ENCODE data around the gene COX7A2L. TPM values are rescaled to one million over a fixed set of nuclear protein-coding genes. Genes with fewer than 3 reads are reported as not detected.
"Not testable (repeated sequence)": the region's sequence is repeated elsewhere in the genome, so short reads cannot be mapped to it uniquely, and the experiment has no call there.

The COX7A2L gene
- total and polyA plus RNA-seq, 9 donors = 130 to 294 (median 165) TPM

- Histone ChIP-seq H3K36me3 (no peaks in the 10 kb centered on the region), H3K27me3 (no peaks in the 10 kb centered on the region), H3K27ac (no peak overlapping the region), H3K9me3 (no peaks in the 10 kb centered on the region), H3K4me3 (no peak overlapping the region), H3K4me1 (ENCODE audit: insufficient read depth) (peaks cover 4% of the 10 kb centered on the region)
- DNase-seq = no peak
- WGBS, 3 donors = 80 to 86% (median 85%) methylated on average over 7 of the region's 7 CpGs
- TF ChIP-seq POLR2A (IDR thresholded peaks at IDR 0.05) (no peak), EP300 (IDR thresholded peaks at IDR 0.05) (no peak)
- TF ChIP-seq, protein P1, sequence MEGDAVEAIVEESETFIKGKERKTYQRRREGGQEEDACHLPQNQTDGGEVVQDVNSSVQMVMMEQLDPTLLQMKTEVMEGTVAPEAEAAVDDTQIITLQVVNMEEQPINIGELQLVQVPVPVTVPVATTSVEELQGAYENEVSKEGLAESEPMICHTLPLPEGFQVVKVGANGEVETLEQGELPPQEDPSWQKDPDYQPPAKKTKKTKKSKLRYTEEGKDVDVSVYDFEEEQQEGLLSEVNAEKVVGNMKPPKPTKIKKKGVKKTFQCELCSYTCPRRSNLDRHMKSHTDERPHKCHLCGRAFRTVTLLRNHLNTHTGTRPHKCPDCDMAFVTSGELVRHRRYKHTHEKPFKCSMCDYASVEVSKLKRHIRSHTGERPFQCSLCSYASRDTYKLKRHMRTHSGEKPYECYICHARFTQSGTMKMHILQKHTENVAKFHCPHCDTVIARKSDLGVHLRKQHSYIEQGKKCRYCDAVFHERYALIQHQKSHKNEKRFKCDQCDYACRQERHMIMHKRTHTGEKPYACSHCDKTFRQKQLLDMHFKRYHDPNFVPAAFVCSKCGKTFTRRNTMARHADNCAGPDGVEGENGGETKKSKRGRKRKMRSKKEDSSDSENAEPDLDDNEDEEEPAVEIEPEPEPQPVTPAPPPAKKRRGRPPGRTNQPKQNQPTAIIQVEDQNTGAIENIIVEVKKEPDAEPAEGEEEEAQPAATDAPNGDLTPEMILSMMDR (IDR thresholded peaks at IDR 0.05) = no peak
- intact Hi-C loops (cut with DNase I) = no loop called here
Observed at GRCh38 chr2:42385225-42385624, 24.2 kb upstream of the COX7A2L start.

GRCh38 chr2:42383855-42384530 lies 23.0 kb upstream of the COX7A2L start:
- DNase-seq = no peak
- no peaks in the 10 kb centered on the region for H3K9me3 ChIP-seq
- no peak overlapping the region for H3K4me3 ChIP-seq
- no peak overlapping the region for H3K27ac ChIP-seq
- peaks cover 4% of the 10 kb centered on the region for H3K4me1 ChIP-seq (ENCODE audit: insufficient read depth)
- TF ChIP-seq POLR2A (IDR thresholded peaks at IDR 0.05) (no peak), EP300 (IDR thresholded peaks at IDR 0.05) (no peak)
- TF ChIP-seq, protein P1 (IDR thresholded peaks at IDR 0.05) = no peak
- WGBS, 3 donors = 67 to 82% (median 81%) methylated on average over 11 of the region's 11 CpGs
- H3K27me3 ChIP-seq = no peaks in the 10 kb centered on the region
- H3K36me3 ChIP-seq = no peaks in the 10 kb centered on the region
- intact Hi-C loops (cut with DNase I) = no loop called here

- WGBS, 3 donors = 86 to 93% (median 90%) methylated on average over 4 of the region's 4 CpGs
- no peak for DNase-seq
- no peaks in the 10 kb centered on the region for H3K9me3 ChIP-seq
- intact Hi-C loops (cut with DNase I) = no loop called here
- no peaks in the 10 kb centered on the region for H3K27me3 ChIP-seq
- no peaks in the 10 kb centered on the region for H3K36me3 ChIP-seq
- no peak overlapping the region for H3K27ac ChIP-seq
- TF ChIP-seq POLR2A (IDR thresholded peaks at IDR 0.05) (no peak), EP300 (IDR thresholded peaks at IDR 0.05) (no peak)
- H3K4me3 ChIP-seq = no peak overlapping the region
- peaks cover 4% of the 10 kb centered on the region for H3K4me1 ChIP-seq (ENCODE audit: insufficient read depth)
Observed at GRCh38 chr2:42382144-42382543, 21.1 kb upstream of the COX7A2L start.

DNA sequence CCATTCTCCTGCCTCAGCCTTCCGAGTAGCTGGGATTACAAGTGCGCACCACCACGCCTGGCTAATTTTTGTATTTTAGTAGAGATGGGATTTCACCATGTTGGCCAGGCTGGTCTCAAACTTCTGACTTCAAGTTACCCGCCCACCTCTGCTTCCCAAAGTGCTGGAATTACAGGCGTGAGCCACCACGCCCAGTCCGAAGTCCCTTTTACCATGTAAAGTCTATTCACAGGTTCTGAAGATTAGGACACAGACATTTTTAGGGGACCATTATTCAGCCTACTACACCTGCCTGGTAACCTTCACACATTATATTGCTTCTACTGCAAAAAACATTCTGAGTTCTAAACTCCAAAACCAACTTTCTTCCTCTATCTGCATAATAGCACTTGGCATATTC lies 19.0 kb upstream of the COX7A2L start:
- intact Hi-C loops (cut with DNase I); H3K4me1 ChIP-seq (ENCODE audit: insufficient read depth); H3K27me3 ChIP-seq; H3K27ac ChIP-seq; DNase-seq; H3K9me3 ChIP-seq; H3K36me3 ChIP-seq; H3K4me3 ChIP-seq: not testable (repeated sequence)
- 95 to 98% (median 96%) methylated on average over 7 of the region's 7 CpGs for WGBS, 3 donors

DNA sequence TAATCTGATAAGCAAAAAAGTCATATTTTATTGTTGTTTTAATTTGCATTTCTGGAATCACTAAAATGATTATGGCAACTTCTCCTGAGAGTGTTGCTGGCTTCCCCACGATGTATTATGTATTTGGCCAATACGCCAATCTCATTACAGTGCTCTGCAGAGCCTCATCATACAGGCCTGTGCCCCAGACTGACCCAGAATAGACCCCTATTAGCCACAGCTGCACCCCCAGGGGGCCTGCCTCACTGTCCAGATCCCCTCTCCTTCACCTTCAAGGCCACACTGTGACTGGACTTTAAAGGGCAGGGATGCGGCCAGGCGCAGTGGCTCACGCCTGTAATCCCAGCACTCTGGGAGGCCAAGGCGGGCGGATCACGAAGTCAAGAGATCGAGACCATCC lies 17.4 kb upstream of the COX7A2L start:
- no peak overlapping the region for H3K4me3 ChIP-seq
- H3K9me3 ChIP-seq = no peaks in the 10 kb centered on the region
- H3K27ac ChIP-seq = no peak overlapping the region
- 93 to 97% (median 95%) methylated on average over 9 of the region's 9 CpGs for WGBS, 3 donors
- intact Hi-C loops (cut with DNase I) = no loop called here
- no peaks in the 10 kb centered on the region for H3K27me3 ChIP-seq
- TF ChIP-seq POLR2A (IDR thresholded peaks at IDR 0.05) (no peak), EP300 (IDR thresholded peaks at IDR 0.05) (no peak)
- TF ChIP-seq, protein P1 (IDR thresholded peaks at IDR 0.05) = no peak
- H3K4me1 ChIP-seq (ENCODE audit: insufficient read depth) = no peaks in the 10 kb centered on the region
- no peak for DNase-seq
- H3K36me3 ChIP-seq = no peaks in the 10 kb centered on the region

Measured in ovary (tissue), 9 donors.